IMR-90 (cell line): Measurements from ENCODE around the gene CLIC4. TPM values are rescaled to one million over a fixed set of nuclear protein-coding genes. Genes with fewer than 3 reads are reported as not detected.

Experiments
- ATAC-seq: fragments of 200-7000 bp; cut with Tn5 transposase; 2 replicates; pipeline ENCODE4 v1.9.1; 2020; ENCODE audit warnings: low read depth, mild to moderate bottlenecking, moderate library complexity
- BruUV-seq: library from RNA; stranded (reverse); fragments of 400-500 nt; replicated peaks from 2 replicates; lab custom pipeline; 2021; lab: Mats Ljungman, UMichigan
- CTCF ChIA-PET: fragments of 300-600 bp; formaldehyde crosslinking; extraction: SDS; loops from one replicate; lab custom pipeline; 2021; ENCODE audit warnings: antibody characterized with exemption; lab: Yijun Ruan, JAX
- POLR2A ChIA-PET: fragments of 300-600 bp; sonication (Branson Sonifier 250); formaldehyde crosslinking; loops from one replicate; lab custom pipeline; 2022; ENCODE audit warnings: antibody characterized with exemption; ENCODE audit not compliant: unreplicated experiment; lab: Charles Lee
- DNase-seq: peaks from one replicate; pipeline ENCODE4 v3.0.0; 2013
- H2AFZ ChIP-seq: replicated peaks from 2 replicates; pipeline ENCODE3; 2013; ENCODE audit warnings: low read length, mild to moderate bottlenecking; ENCODE audit not compliant: poor library complexity
- H2AK5ac ChIP-seq: 2 replicates; pipeline ENCODE4 v1.6.1; 2013; ENCODE audit warnings: low read depth, low read length, inconsistent platforms
- H2AK9ac ChIP-seq: replicated peaks from 2 replicates; pipeline ENCODE3; 2013; ENCODE audit warnings: mild to moderate bottlenecking, low read depth, low read length, moderate library complexity; ENCODE audit not compliant: poor library complexity
- H2BK120ac ChIP-seq: 2 replicates; pipeline ENCODE4 v1.6.1; 2013; ENCODE audit warnings: low read depth, low read length, inconsistent platforms
- H2BK15ac ChIP-seq: 3 replicates; pipeline ENCODE4 v1.6.1; 2013; ENCODE audit warnings: low read depth, low read length, inconsistent platforms
- H2BK20ac ChIP-seq: 2 replicates; pipeline ENCODE4 v1.6.1; 2013; ENCODE audit warnings: low read depth, mild to moderate bottlenecking, inconsistent platforms, low read length, moderate library complexity
- H2BK5ac ChIP-seq: 2 replicates; pipeline ENCODE4 v1.6.1; 2013; ENCODE audit warnings: mild to moderate bottlenecking, low read depth, low read length, inconsistent platforms; ENCODE audit not compliant: poor library complexity, severe bottlenecking
- H3K14ac ChIP-seq: replicated peaks from 2 replicates; pipeline ENCODE4 v1.6.1; 2013; ENCODE audit warnings: low read depth, low read length, inconsistent platforms
- H3K18ac ChIP-seq: 2 replicates; pipeline ENCODE4 v1.6.1; 2013; ENCODE audit warnings: low read depth, low read length, control low read depth
- H3K23ac ChIP-seq: 2 replicates; pipeline ENCODE4 v1.6.1; 2013; ENCODE audit warnings: low read depth, low read length, inconsistent platforms
- H3K27ac ChIP-seq: 2 replicates; pipeline ENCODE4 v1.5.1; 2013; ENCODE audit warnings: mild to moderate bottlenecking, control low read depth, low read length; ENCODE audit not compliant: insufficient read depth
- H3K27me3 ChIP-seq: 2 replicates; pipeline ENCODE4 v1.6.1; 2013; ENCODE audit warnings: low read length; ENCODE audit not compliant: control insufficient read depth, insufficient read depth
- H3K36me3 ChIP-seq: 2 replicates; pipeline ENCODE4 v1.6.1; 2013; ENCODE audit warnings: low read length, mixed read lengths; ENCODE audit not compliant: control insufficient read depth, insufficient read depth
- H3K4ac ChIP-seq: 2 replicates; pipeline ENCODE4 v1.6.1; 2013; ENCODE audit warnings: low read depth, low read length, inconsistent platforms
- H3K4me1 ChIP-seq: 2 replicates; pipeline ENCODE4 v1.6.1; 2013; ENCODE audit warnings: low read length, mixed read lengths; ENCODE audit not compliant: control insufficient read depth, insufficient read depth
- H3K4me2 ChIP-seq: 2 replicates; pipeline ENCODE4 v1.6.1; 2013; ENCODE audit warnings: low read depth, mild to moderate bottlenecking, control low read depth, low read length, moderate library complexity
- H3K4me3 ChIP-seq: 2 replicates; pipeline ENCODE4 v1.5.1; 2013; ENCODE audit warnings: low read depth, mild to moderate bottlenecking, control low read depth, low read length, moderate library complexity; ENCODE audit not compliant: insufficient read depth
- H3K56ac ChIP-seq: 2 replicates; pipeline ENCODE4 v1.6.1; 2013; ENCODE audit warnings: low read length, inconsistent platforms; ENCODE audit not compliant: insufficient read depth; ENCODE audit errors: extremely low read depth
- H3K79me1 ChIP-seq, 2 experiments: 2 replicates each; pipeline ENCODE4 v1.6.1; 2013; ENCODE audit warnings: low read length in 2 of 2, inconsistent platforms in 1 of 2, low read depth in 1 of 2
- H3K9ac ChIP-seq: 2 replicates; pipeline ENCODE4 v1.6.1; 2013; ENCODE audit warnings: low read depth, low read length, control low read depth
- H3K9me1 ChIP-seq: 2 replicates; pipeline ENCODE4 v1.6.1; 2013; ENCODE audit warnings: low read length, inconsistent platforms; ENCODE audit not compliant: insufficient read depth
- H3K9me3 ChIP-seq: 2 replicates; pipeline ENCODE4 v1.6.1; 2013; ENCODE audit warnings: low read length; ENCODE audit not compliant: control insufficient read depth, insufficient read depth
- H4K20me1 ChIP-seq: 2 replicates; pipeline ENCODE4 v1.6.1; 2013; ENCODE audit warnings: low read length, inconsistent platforms; ENCODE audit not compliant: insufficient read depth
- H4K5ac ChIP-seq: 2 replicates; pipeline ENCODE4 v1.6.1; 2013; ENCODE audit warnings: mild to moderate bottlenecking, low read depth, low read length, control low read depth
- H4K8ac ChIP-seq, 2 experiments: 2 replicates each; pipeline ENCODE4 v1.6.1; 2013; ENCODE audit warnings: low read depth in 2 of 2, low read length in 2 of 2, control low read depth in 1 of 2, inconsistent platforms in 1 of 2
- H4K91ac ChIP-seq: 2 replicates; pipeline ENCODE4 v1.6.1; 2013; ENCODE audit warnings: low read depth, low read length, inconsistent platforms; ENCODE audit not compliant: insufficient read depth
- CEBPB ChIP-seq: IDR thresholded peaks from 2 replicates; pipeline ENCODE4 v1.6.1; 2012; ENCODE audit warnings: low read depth, low read length, improper control_type of control experiment
- MAZ ChIP-seq: IDR thresholded peaks from 2 replicates; pipeline ENCODE4 v1.6.1; 2012; ENCODE audit warnings: low read depth, mild to moderate bottlenecking, low read length, improper control_type of control experiment, moderate library complexity, borderline replicate concordance
- POLR2A ChIP-seq: IDR thresholded peaks from 2 replicates; pipeline ENCODE4 v1.6.1; 2012; ENCODE audit warnings: mild to moderate bottlenecking, low read depth, low read length
- RFX5 ChIP-seq: IDR thresholded peaks from 2 replicates; pipeline ENCODE4 v1.8.0; 2012; ENCODE audit warnings: low read depth, mild to moderate bottlenecking, low read length, moderate library complexity
- WGBS, 2 experiments: methylation state at CpG; one replicate each; pipeline versions ENCODE4 v1.1.5 to v1.1.7; 2013; ENCODE audit warnings: missing lambda C conversion rate in 2 of 2; ENCODE audit not compliant: insufficient read length in 1 of 2; ENCODE audit errors: extremely low coverage in 2 of 2; 5-methylcytosine and 5-hydroxymethylcytosine counted together
- dilution Hi-C: fragments of 300-500 bp; cut with HindIII; formaldehyde crosslinking; loops from one replicate; pipeline ENCODE4 v1.14.3; 2018; ENCODE audit warnings: low sequenced_read_pairs; ENCODE audit not compliant: unreplicated experiment
- in situ Hi-C: fragments of 300-500 bp; cut with MboI; formaldehyde crosslinking; loops from 3 replicates; pipeline ENCODE4 v1.14.3; 2019; ENCODE audit warnings: low sequenced_read_pairs, inconsistent platforms, mixed read lengths
- intact Hi-C: fragments of 100-400 bp; cut with micrococcal nuclease; formaldehyde crosslinking; loops from 2 replicates; pipeline ENCODE4 v1.10.0; 2022
- polyA plus RNA-seq, 3 experiments: library from polyadenylated mRNA; depleted of rRNA; stranded (reverse); fragments of >200 nt; gene quantifications; 2 replicates each; pipeline ENCODE4 v1.2.3, GENCODE V29; 2012; ENCODE audit warnings: low replicate concordance in 1 of 3
- total RNA-seq: library from RNA; depleted of rRNA; stranded (reverse); fragments of >200 nt; gene quantifications from 2 replicates; pipeline ENCODE4 v1.2.3, GENCODE V29; 2012

Gene CLIC4
- total and polyA plus RNA-seq, 2 of the 4 experiments (the other 2 are of a cell fraction): 242 to 392 TPM

DNA sequence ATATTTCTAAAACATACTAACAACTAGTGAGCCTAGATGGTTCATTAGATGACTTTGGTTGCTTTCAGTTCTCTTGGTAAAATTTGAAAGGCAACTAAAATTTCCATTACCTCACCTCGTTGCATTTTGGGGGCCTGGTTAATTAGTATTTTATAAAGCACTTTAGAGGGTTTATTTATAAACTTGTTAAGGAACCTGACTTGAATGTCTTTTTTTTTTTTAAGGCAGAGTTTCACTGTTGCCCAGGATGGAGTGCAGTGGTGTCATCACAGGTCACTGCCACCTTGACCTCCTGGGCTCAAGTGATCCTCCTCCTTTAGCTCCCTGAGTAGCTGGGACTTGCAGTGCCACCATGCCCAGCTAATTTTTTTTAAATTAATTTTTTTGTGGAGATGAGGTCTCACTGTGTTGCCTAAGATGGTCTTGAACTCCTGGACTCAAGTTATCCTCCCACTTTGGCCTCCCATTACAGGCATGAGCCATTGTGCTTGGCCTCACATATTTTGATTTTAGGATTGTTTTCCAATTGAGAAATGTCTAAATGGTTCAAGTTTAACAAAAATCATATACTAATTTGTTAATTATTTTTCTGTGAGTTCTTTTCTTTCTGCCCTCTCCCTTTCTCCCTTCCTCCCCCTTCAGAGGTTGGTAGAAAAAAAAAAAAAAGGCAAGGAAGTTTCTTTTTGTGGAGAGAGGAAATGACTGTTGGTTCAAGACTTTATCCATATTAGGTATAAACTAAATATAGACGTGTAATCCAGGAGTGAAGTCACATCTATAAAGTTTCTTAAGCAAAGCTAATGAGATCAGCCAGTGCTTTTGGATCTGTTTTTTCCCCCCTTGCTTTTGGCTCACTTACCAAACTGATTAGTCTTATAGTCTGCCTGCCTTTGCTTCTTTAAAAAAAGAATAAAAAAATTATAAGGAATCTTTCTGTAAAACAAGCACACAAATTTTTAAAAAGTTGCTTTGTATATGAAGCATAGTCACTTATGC is 24.7 kb downstream of the CLIC4 start:
- H3K36me3 ChIP-seq: peaks cover 4% of the 10 kb centered on the region
- peak overlapping the region; percentile 92 for H3K56ac ChIP-seq
- peak overlapping the region; percentile 97 to 99 for H4K8ac ChIP-seq
- H2AFZ ChIP-seq: no peak overlapping the region
- POLR2A ChIA-PET: interaction anchor here (0.6 kb wide), 1 partner anchor 62 kb away, joined by 3 read pairs; no protein-coding TSS in a partner anchor
- H2BK20ac ChIP-seq: peak overlapping the region; percentile 91
- peak overlapping the region; percentile 96 for H3K14ac ChIP-seq
- peak; percentile 65 for ATAC-seq
- H3K27me3 ChIP-seq: no peaks in the 10 kb centered on the region
- DNase-seq: peak; percentile 98
- H4K91ac ChIP-seq: peak overlapping the region; percentile 94
- CTCF ChIA-PET: no interaction called here
- peak overlapping the region; percentile 99 for H2AK5ac ChIP-seq
- H3K18ac ChIP-seq: peak overlapping the region; percentile 98
- peak overlapping the region; percentile 78 for H3K23ac ChIP-seq
- dilution Hi-C loops (no loop called here), intact Hi-C loops (loop anchor here (2.0 kb wide), 1 partner anchor 23 kb away; no protein-coding TSS in a partner anchor), in situ Hi-C loops (no loop called here)
- no TSS peak for BruUV-seq
- peak overlapping the region; percentile 90 for H3K4me2 ChIP-seq
- peak overlapping the region; percentile 98 for H3K4ac ChIP-seq
- H4K20me1 ChIP-seq: peaks cover 50% of the 10 kb centered on the region
- H3K4me3 ChIP-seq: no peak overlapping the region
- H2BK15ac ChIP-seq: peak overlapping the region; percentile 96
- H3K79me1 ChIP-seq: peaks cover 0 to 34% of the 10 kb centered on the region in 2 experiments; a peak in 2 of 4 replicates
- peaks cover 20% of the 10 kb centered on the region for H3K4me1 ChIP-seq
- WGBS, 2 experiments: no CpG with 5 or more reads among the region's 2 CpGs
- peak overlapping the region; percentile 91 for H2AK9ac ChIP-seq
- H4K5ac ChIP-seq: peak overlapping the region; percentile 99
- H3K27ac ChIP-seq: peak overlapping the region; percentile 98
- no peaks in the 10 kb centered on the region for H3K9me3 ChIP-seq
- H2BK5ac ChIP-seq: peak overlapping the region; percentile 98
- peak overlapping the region; percentile 85 for H3K9ac ChIP-seq
- H2BK120ac ChIP-seq: peak overlapping the region; percentile 93
- TF ChIP-seq CEBPB (peak; percentile 65; the same call in 1 of the 2 replicates), MAZ (0 out of 2 replicates have a peak, but pooled peaks have one; percentile 3), RFX5 (no peak), POLR2A (no peak; the same call in 1 of the 2 replicates)
- peaks cover 4% of the 10 kb centered on the region; the same call in 1 of the 2 replicates for H3K9me1 ChIP-seq
